Measurements from ENCODE around the gene APLP1. TPM values are rescaled to one million over a fixed set of nuclear protein-coding genes. Genes with fewer than 3 reads are reported as not detected.
A peak's percentile ranks its signal among the peaks of the same experiment; 100 is the strongest.
"Not testable (repeated sequence)": the region's sequence is repeated elsewhere in the genome, so short reads cannot be mapped to it uniquely, and the experiment has no call there.

APLP1 gene
- polyA plus RNA-seq, 1 donor from 2014 or later = not detected

- H3K27me3 Mint-ChIP-seq = no peaks in the 10 kb centered on the region
- H3K9me3 Mint-ChIP-seq = no peaks in the 10 kb centered on the region
- H3K36me3 Mint-ChIP-seq = peaks cover 21% of the 10 kb centered on the region
- peak overlapping the region in 2 of 4 donors; percentile 41 to 74 for H3K4me3 Mint-ChIP-seq
- H3K4me1 Mint-ChIP-seq = peaks cover 4 to 17% (median 12%) of the 10 kb centered on the region in 3 donors
- H3K27ac Mint-ChIP-seq = peak overlapping the region; percentile 72 to 87 (median 78)
These were observed 16.9 kb downstream of the APLP1 start for GRCh38 chr19:35885225-35885738.

- H3K36me3 Mint-ChIP-seq = peaks cover 23% of the 10 kb centered on the region
- no peaks in the 10 kb centered on the region for H3K27me3 Mint-ChIP-seq
- H3K4me3 Mint-ChIP-seq = peak overlapping the region in 2 of 4 donors; percentile 68 to 74
- H3K27ac Mint-ChIP-seq = peak overlapping the region; percentile 23 to 87 (median 78)
- H3K4me1 Mint-ChIP-seq = peaks cover 4 to 19% (median 14%) of the 10 kb centered on the region in 3 donors
- no peaks in the 10 kb centered on the region for H3K9me3 Mint-ChIP-seq
These were observed 17.5 kb downstream of the APLP1 start for GRCh38 chr19:35885904-35886303.

GRCh38 chr19:35887197-35887596 lies 18.8 kb downstream of the APLP1 start:
- Mint-ChIP-seq H3K27me3 (no peaks in the 10 kb centered on the region), H3K4me1 (peaks cover 3 to 18% (median 14%) of the 10 kb centered on the region in 3 donors), H3K4me3 (peak overlapping the region in 1 of 4 donors; percentile 54), H3K9me3 (no peaks in the 10 kb centered on the region), H3K36me3 (peaks cover 25% of the 10 kb centered on the region), H3K27ac (peak overlapping the region in 1 of 3 donors; percentile 87)

- Mint-ChIP-seq H3K9me3 (no peaks in the 10 kb centered on the region), H3K27ac (peak overlapping the region in 2 of 3 donors; percentile 80 to 87), H3K4me1 (peaks cover 5 to 12% (median 9%) of the 10 kb centered on the region in 3 donors), H3K36me3 (peaks cover 27% of the 10 kb centered on the region), H3K27me3 (no peaks in the 10 kb centered on the region), H3K4me3 (peak overlapping the region in 2 of 4 donors; percentile 17 to 80)
These were observed 20.0 kb downstream of the APLP1 start for GRCh38 chr19:35888398-35888797.

- Mint-ChIP-seq H3K27me3 (no peaks in the 10 kb centered on the region), H3K36me3 (peaks cover 27% of the 10 kb centered on the region), H3K27ac (peak overlapping the region in 2 of 3 donors; percentile 57 to 89), H3K9me3 (no peaks in the 10 kb centered on the region), H3K4me1 (peaks cover 5 to 8% (median 5%) of the 10 kb centered on the region in 3 donors), H3K4me3 (no peak overlapping the region)
These were observed 21.2 kb downstream of the APLP1 start for GRCh38 chr19:35889370-35890112.

- H3K9me3 Mint-ChIP-seq = no peaks in the 10 kb centered on the region
- peak overlapping the region in 1 of 3 donors; percentile 57 for H3K27ac Mint-ChIP-seq
- peaks cover 4 to 5% (median 5%) of the 10 kb centered on the region in 3 donors for H3K4me1 Mint-ChIP-seq
- peaks cover 27% of the 10 kb centered on the region for H3K36me3 Mint-ChIP-seq
- no peaks in the 10 kb centered on the region for H3K27me3 Mint-ChIP-seq
- H3K4me3 Mint-ChIP-seq = peak overlapping the region in 1 of 4 donors; percentile 51
These were observed 21.8 kb downstream of the APLP1 start for GRCh38 chr19:35890113-35890650.

- not testable (repeated sequence) for H3K9me3 Mint-ChIP-seq, H3K4me1 Mint-ChIP-seq, H3K27me3 Mint-ChIP-seq, H3K4me3 Mint-ChIP-seq
- Mint-ChIP-seq H3K36me3 (peaks cover 24% of the 10 kb centered on the region), H3K27ac (peak overlapping the region in 2 of 3 donors; percentile 57 to 59)
These were observed 23.4 kb downstream of the APLP1 start for GRCh38 chr19:35891819-35892218.

- H3K27ac Mint-ChIP-seq = peak overlapping the region in 2 of 3 donors; percentile 80 to 96
These were observed 26.0 kb downstream of the APLP1 start for GRCh38 chr19:35894342-35894741.

GRCh38 chr19:35895911-35896642 lies 27.7 kb downstream of the APLP1 start:
- Mint-ChIP-seq H3K27me3 (no peaks in the 10 kb centered on the region), H3K9me3 (no peaks in the 10 kb centered on the region), H3K4me1 (peaks cover 12 to 14% (median 12%) of the 10 kb centered on the region in 3 donors), H3K4me3 (peak overlapping the region in 2 of 4 donors; percentile 74 to 76), H3K27ac (peak overlapping the region; percentile 73 to 96 (median 91)), H3K36me3 (peaks cover 4% of the 10 kb centered on the region)

More at GRCh38 chr19:35894342-35894741, 26.0 kb downstream of the APLP1 start:
- Mint-ChIP-seq H3K9me3 (no peaks in the 10 kb centered on the region), H3K4me1 (peaks cover 10 to 12% (median 11%) of the 10 kb centered on the region in 3 donors), H3K36me3 (peaks cover 11% of the 10 kb centered on the region), H3K4me3 (peak overlapping the region in 2 of 4 donors; percentile 39 to 76), H3K27me3 (no peaks in the 10 kb centered on the region)

GRCh38 chr19:35896643-35897040 lies 28.3 kb downstream of the APLP1 start:
- peaks cover 12 to 14% (median 13%) of the 10 kb centered on the region in 3 donors for H3K4me1 Mint-ChIP-seq
- H3K27me3 Mint-ChIP-seq = no peaks in the 10 kb centered on the region
- peaks cover 4% of the 10 kb centered on the region for H3K36me3 Mint-ChIP-seq
- H3K9me3 Mint-ChIP-seq = no peaks in the 10 kb centered on the region
- H3K27ac Mint-ChIP-seq = peak overlapping the region in 2 of 3 donors; percentile 47 to 96
- peak overlapping the region in 2 of 4 donors; percentile 67 to 76 for H3K4me3 Mint-ChIP-seq

- peaks cover 21 to 26% (median 23%) of the 10 kb centered on the region in 3 donors for H3K4me1 Mint-ChIP-seq
- H3K27ac Mint-ChIP-seq = peak overlapping the region; percentile 96 to 99 (median 99)
- peaks cover 4% of the 10 kb centered on the region for H3K36me3 Mint-ChIP-seq
- H3K4me3 Mint-ChIP-seq = peak overlapping the region; percentile 93 to 99 (median 98)
- no peaks in the 10 kb centered on the region for H3K27me3 Mint-ChIP-seq
- H3K9me3 Mint-ChIP-seq = no peaks in the 10 kb centered on the region
These were observed 29.5 kb downstream of the APLP1 start for GRCh38 chr19:35897706-35898451.

GRCh38 chr19:35898499-35898809 lies 30.1 kb downstream of the APLP1 start:
- Mint-ChIP-seq H3K36me3 (peaks cover 2% of the 10 kb centered on the region), H3K4me1 (peaks cover 24 to 32% (median 28%) of the 10 kb centered on the region in 3 donors), H3K27ac (peak overlapping the region; percentile 96 to 99 (median 99)), H3K27me3 (no peaks in the 10 kb centered on the region), H3K9me3 (no peaks in the 10 kb centered on the region), H3K4me3 (peak overlapping the region; percentile 93 to 99 (median 98))

GRCh38 chr19:35899547-35900214 lies 31.3 kb downstream of the APLP1 start:
- peaks cover 2% of the 10 kb centered on the region for H3K36me3 Mint-ChIP-seq
- H3K27ac Mint-ChIP-seq = peak overlapping the region; percentile 96 to 99 (median 99)
- H3K27me3 Mint-ChIP-seq = no peaks in the 10 kb centered on the region
- no peaks in the 10 kb centered on the region for H3K9me3 Mint-ChIP-seq
- H3K4me1 Mint-ChIP-seq = peaks cover 32 to 42% (median 35%) of the 10 kb centered on the region in 3 donors
- peak overlapping the region; percentile 93 to 99 (median 98) for H3K4me3 Mint-ChIP-seq

All from IgD-negative memory B cell (primary cell).